Activated T-helper 1 cell treated with anti-CD3 and anti-CD28 coated beads, Interleukin-12 subunit alpha, Interleukin-12 subunit beta, Interleukin-2, Interleukin-4 antibody, amounts not matched to agents 30 ng/mL and 10 ng/mL and 1 ng/mL, durations not matched to agents 14 hours and 24 hours and 36 hours (primary cell): ENCODE measurements around the gene CLINT1. TPM values are rescaled to one million over a fixed set of nuclear protein-coding genes. Genes with fewer than 3 reads are reported as not detected.
A peak's percentile ranks its signal among the peaks of the same experiment; 100 is the strongest.

Experiments used
- DNase-seq: peaks from one replicate; pipeline ENCODE4 v3.0.0; 2021; ENCODE audit warnings: low spot score
- H3K27ac Mint-ChIP-seq: one replicate; pipeline ENCODE4 v1.8.0; 2021; ENCODE audit warnings: mild to moderate bottlenecking, mixed read lengths
- H3K27me3 Mint-ChIP-seq: one replicate; pipeline ENCODE4 v1.8.0; 2022; ENCODE audit warnings: mild to moderate bottlenecking, moderate library complexity, mixed read lengths; ENCODE audit not compliant: insufficient read depth
- H3K36me3 Mint-ChIP-seq: one replicate; pipeline ENCODE4 v1.8.0; 2021; ENCODE audit warnings: low read depth, mixed read lengths
- H3K4me1 Mint-ChIP-seq: one replicate; pipeline ENCODE4 v1.8.0; 2021; ENCODE audit warnings: low read depth, mixed read lengths
- H3K4me3 Mint-ChIP-seq: one replicate; pipeline ENCODE4 v1.8.0; 2021; ENCODE audit warnings: mild to moderate bottlenecking, moderate library complexity, mixed read lengths
- H3K9me3 Mint-ChIP-seq: one replicate; pipeline ENCODE4 v1.8.0; 2021; ENCODE audit warnings: mixed read lengths
- intact Hi-C: fragments of 100-400 bp; cut with micrococcal nuclease; formaldehyde crosslinking; loops from one replicate; pipeline ENCODE4 v1.15.1; 2024
- total RNA-seq: library from RNA; stranded (reverse); gene quantifications from 2 replicates; pipeline ENCODE4 v1.2.3, GENCODE V29; 2022

Gene CLINT1
- total RNA-seq, 1 donor from 2014 or later = 90.5 TPM

DNA sequence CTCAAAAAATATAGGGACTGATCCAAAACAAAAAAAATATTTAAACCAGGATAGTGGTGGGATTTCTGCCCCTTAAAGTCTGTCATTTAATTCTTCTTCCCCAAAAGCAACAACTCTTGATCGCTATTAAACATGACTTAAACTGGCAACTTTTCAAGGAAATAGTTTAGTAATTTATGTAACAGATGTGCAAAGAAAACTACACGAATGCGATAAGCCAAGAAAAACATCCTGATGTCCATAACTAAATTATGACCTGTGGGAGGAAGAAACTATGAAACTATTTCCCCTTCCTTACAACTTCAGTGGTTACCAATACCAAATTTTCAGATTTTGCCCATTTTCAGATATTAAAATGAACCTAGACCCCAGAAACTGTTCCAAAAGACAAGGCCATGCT is 31.5 kb downstream of the CLINT1 start:
- Mint-ChIP-seq H3K9me3 (no peaks in the 10 kb centered on the region), H3K4me1 (peaks cover 24% of the 10 kb centered on the region)

DNA sequence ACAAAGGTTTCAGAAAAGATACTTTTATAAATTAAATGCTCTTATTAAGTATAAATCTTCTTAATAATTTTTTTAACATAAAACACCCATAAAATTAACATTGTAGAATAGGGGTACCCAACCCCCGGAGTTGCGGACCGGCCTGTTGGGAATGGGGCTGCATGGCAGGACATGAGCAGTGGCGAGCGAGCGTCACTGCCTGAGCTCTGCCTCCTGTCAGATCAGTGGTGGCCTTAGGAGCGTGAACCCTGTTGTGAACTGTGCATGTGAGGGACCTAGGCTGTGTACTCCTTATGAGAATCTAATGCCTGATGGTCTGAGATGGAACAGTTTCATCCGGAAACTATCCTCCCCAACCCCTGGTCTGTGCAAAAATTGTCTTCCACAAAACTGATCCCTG is 35.3 kb downstream of the CLINT1 start:
- intact Hi-C loops = no loop called here
- H3K4me1 Mint-ChIP-seq = peaks cover 39% of the 10 kb centered on the region
- peaks cover 9% of the 10 kb centered on the region for H3K36me3 Mint-ChIP-seq
- H3K27me3 Mint-ChIP-seq = no peaks in the 10 kb centered on the region
- H3K4me3 Mint-ChIP-seq = no peak overlapping the region
- H3K27ac Mint-ChIP-seq = no peak overlapping the region
- no peaks in the 10 kb centered on the region for H3K9me3 Mint-ChIP-seq
- DNase-seq = no peak

More for the DNA sequence above, 31.5 kb downstream of the CLINT1 start:
- Mint-ChIP-seq H3K27me3 (no peaks in the 10 kb centered on the region), H3K27ac (no peak overlapping the region), H3K36me3 (peaks cover 6% of the 10 kb centered on the region), H3K4me3 (no peak overlapping the region)
- DNase-seq = no peak
- intact Hi-C loops = no loop called here

- no peak for DNase-seq
- H3K27me3 Mint-ChIP-seq = no peaks in the 10 kb centered on the region
- H3K4me3 Mint-ChIP-seq = no peak overlapping the region
- no peak overlapping the region for H3K27ac Mint-ChIP-seq
- no peaks in the 10 kb centered on the region for H3K9me3 Mint-ChIP-seq
- H3K36me3 Mint-ChIP-seq = peaks cover 6% of the 10 kb centered on the region
- intact Hi-C loops = loop anchor here (1.0 kb wide), 2 partner anchors 36 to 96 kb away; no protein-coding TSS in a partner anchor
- H3K4me1 Mint-ChIP-seq = peaks cover 25% of the 10 kb centered on the region
These were observed 36.9 kb downstream of the CLINT1 start for GRCh38 chr5:157821822-157822622.

DNA sequence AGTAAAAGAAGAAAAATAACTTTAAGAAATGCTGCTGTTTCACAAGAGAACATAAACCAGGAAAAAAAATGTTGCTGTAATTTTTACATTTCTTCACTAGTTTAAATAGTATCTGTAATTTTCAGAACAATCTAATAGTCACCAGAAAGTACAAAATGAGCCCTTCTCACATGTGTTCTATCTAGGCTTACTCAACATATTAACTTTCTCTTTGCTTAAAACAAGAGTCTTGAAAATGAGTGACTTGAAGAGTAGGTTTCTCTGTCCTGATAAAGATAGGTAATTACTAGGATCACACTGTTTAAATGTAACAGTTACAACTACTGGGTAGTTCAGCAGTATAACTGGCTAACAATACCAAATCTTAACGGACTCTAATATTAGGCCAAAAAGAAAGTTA is 37.5 kb downstream of the CLINT1 start:
- Mint-ChIP-seq H3K4me3 (no peak overlapping the region), H3K4me1 (peaks cover 25% of the 10 kb centered on the region), H3K36me3 (peaks cover 6% of the 10 kb centered on the region), H3K27me3 (no peaks in the 10 kb centered on the region), H3K27ac (peak overlapping the region; percentile 40), H3K9me3 (no peaks in the 10 kb centered on the region)
- intact Hi-C loops = loop anchor here (1.0 kb wide), 2 partner anchors 37 to 97 kb away; no protein-coding TSS in a partner anchor
- DNase-seq = no peak

GRCh38 chr5:157820593-157821252 is 38.2 kb downstream of the CLINT1 start:
- peaks cover 25% of the 10 kb centered on the region for H3K4me1 Mint-ChIP-seq
- intact Hi-C loops = loop anchor here (1.0 kb wide), 4 partner anchors 38 to 175 kb away; no protein-coding TSS in a partner anchor

GRCh38 chr5:157819502-157820115 is 39.3 kb downstream of the CLINT1 start:
- Mint-ChIP-seq H3K27me3 (no peaks in the 10 kb centered on the region), H3K4me1 (peaks cover 25% of the 10 kb centered on the region), H3K36me3 (peaks cover 9% of the 10 kb centered on the region), H3K9me3 (no peaks in the 10 kb centered on the region), H3K27ac (peak overlapping the region; percentile 21), H3K4me3 (no peak overlapping the region)
- DNase-seq = no peak
- intact Hi-C loops = loop anchor here (1.0 to 10.0 kb wide), 3 partner anchors 129 to 255 kb away; no protein-coding TSS in a partner anchor

More at GRCh38 chr5:157820593-157821252, 38.2 kb downstream of the CLINT1 start:
- Mint-ChIP-seq H3K27me3 (no peaks in the 10 kb centered on the region), H3K27ac (no peak overlapping the region), H3K4me3 (no peak overlapping the region), H3K9me3 (no peaks in the 10 kb centered on the region), H3K36me3 (peaks cover 6% of the 10 kb centered on the region)
- DNase-seq = no peak

- intact Hi-C loops = loop anchor here (10.0 kb wide), 1 partner anchor 256 kb away; no protein-coding TSS in a partner anchor
- peaks cover 12% of the 10 kb centered on the region for H3K36me3 Mint-ChIP-seq
- H3K4me3 Mint-ChIP-seq = no peak overlapping the region
- peaks cover 25% of the 10 kb centered on the region for H3K4me1 Mint-ChIP-seq
- no peaks in the 10 kb centered on the region for H3K9me3 Mint-ChIP-seq
- H3K27me3 Mint-ChIP-seq = no peaks in the 10 kb centered on the region
- no peak for DNase-seq
- no peak overlapping the region for H3K27ac Mint-ChIP-seq
These were observed 40.6 kb downstream of the CLINT1 start for GRCh38 chr5:157818368-157818767.

GRCh38 chr5:157817928-157818327 is 41.0 kb downstream of the CLINT1 start:
- peaks cover 25% of the 10 kb centered on the region for H3K4me1 Mint-ChIP-seq
- H3K9me3 Mint-ChIP-seq = no peaks in the 10 kb centered on the region
- H3K4me3 Mint-ChIP-seq = no peak overlapping the region
- no peaks in the 10 kb centered on the region for H3K27me3 Mint-ChIP-seq
- no peak overlapping the region for H3K27ac Mint-ChIP-seq
- peaks cover 14% of the 10 kb centered on the region for H3K36me3 Mint-ChIP-seq
- intact Hi-C loops = loop anchor here (2.0 to 10.0 kb wide), 2 partner anchors 55 to 257 kb away; no protein-coding TSS in a partner anchor
- no peak for DNase-seq

DNA sequence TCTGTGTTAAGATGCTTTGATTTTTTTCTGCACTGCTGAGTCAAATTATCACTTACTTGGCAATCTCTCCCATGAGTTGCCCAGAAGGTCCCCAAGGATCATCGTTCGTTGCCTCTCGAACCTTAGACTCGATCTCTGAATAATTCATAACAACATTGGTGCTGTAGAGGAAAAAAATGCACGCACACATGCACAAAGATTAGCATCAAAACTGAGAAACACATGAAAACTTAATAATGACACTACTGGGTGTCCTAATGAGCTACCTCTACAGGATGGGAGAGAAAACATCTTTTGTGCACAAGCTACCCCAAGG is 41.6 kb downstream of the CLINT1 start:
- Mint-ChIP-seq H3K36me3 (peaks cover 16% of the 10 kb centered on the region), H3K27me3 (no peaks in the 10 kb centered on the region), H3K4me3 (no peak overlapping the region), H3K27ac (no peak overlapping the region), H3K4me1 (peaks cover 20% of the 10 kb centered on the region), H3K9me3 (no peaks in the 10 kb centered on the region)
- DNase-seq = no peak
- intact Hi-C loops = loop anchor here (2.0 to 10.0 kb wide), 2 partner anchors 55 to 257 kb away; no protein-coding TSS in a partner anchor

DNA sequence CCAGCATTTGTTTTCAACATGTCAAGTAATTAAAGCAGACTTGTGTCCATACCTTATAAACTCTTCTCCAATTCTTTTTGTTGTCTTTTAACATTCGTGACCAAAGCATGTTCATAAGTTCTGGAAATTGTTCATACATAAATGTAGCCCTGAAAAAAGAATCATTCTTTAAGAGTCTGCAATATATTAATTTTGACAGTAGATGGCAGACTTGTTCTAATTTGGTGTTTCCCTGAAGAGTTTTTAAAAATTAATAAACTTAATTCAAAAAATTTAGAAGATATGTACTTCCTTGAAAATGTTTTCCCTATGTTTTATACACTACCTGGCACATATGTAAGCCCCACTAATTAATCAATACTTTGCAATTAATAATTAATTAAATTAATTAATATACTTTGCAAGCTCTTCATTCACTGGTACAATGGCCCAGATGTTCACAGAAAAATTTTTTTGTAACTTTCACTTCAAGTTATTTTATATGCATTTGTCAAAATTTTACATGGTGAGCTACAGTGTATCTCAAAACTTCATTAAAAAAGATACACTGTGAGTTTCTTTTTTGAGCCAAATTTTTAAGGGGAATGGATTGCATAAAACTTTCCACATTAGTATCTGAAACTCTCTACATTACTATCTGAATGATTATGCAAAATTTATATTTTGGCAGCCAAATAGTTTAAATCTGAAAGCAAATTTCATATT is 42.1 kb downstream of the CLINT1 start:
- Mint-ChIP-seq H3K36me3 (peaks cover 16% of the 10 kb centered on the region), H3K4me1 (peaks cover 15% of the 10 kb centered on the region), H3K27ac (no peak overlapping the region), H3K9me3 (no peaks in the 10 kb centered on the region), H3K4me3 (no peak overlapping the region), H3K27me3 (no peaks in the 10 kb centered on the region)
- intact Hi-C loops = loop anchor here (1.0 to 10.0 kb wide), 5 partner anchors 54 to 258 kb away; no protein-coding TSS in a partner anchor
- no peak for DNase-seq

GRCh38 chr5:157812086-157812485 is 46.9 kb downstream of the CLINT1 start:
- Mint-ChIP-seq H3K27ac (no peak overlapping the region), H3K36me3 (peaks cover 30% of the 10 kb centered on the region), H3K9me3 (no peaks in the 10 kb centered on the region), H3K27me3 (no peaks in the 10 kb centered on the region), H3K4me3 (no peak overlapping the region), H3K4me1 (peaks cover 6% of the 10 kb centered on the region)
- DNase-seq = no peak
- intact Hi-C loops = loop anchor here (10.0 kb wide), 1 partner anchor 263 kb away; no protein-coding TSS in a partner anchor

- intact Hi-C loops = no loop called here
- H3K4me3 Mint-ChIP-seq = no peak overlapping the region
- H3K9me3 Mint-ChIP-seq = no peaks in the 10 kb centered on the region
- DNase-seq = no peak
- H3K4me1 Mint-ChIP-seq = peaks cover 6% of the 10 kb centered on the region
- peaks cover 47% of the 10 kb centered on the region for H3K36me3 Mint-ChIP-seq
- no peaks in the 10 kb centered on the region for H3K27me3 Mint-ChIP-seq
- no peak overlapping the region for H3K27ac Mint-ChIP-seq
These were observed 50.9 kb downstream of the CLINT1 start for GRCh38 chr5:157808043-157808442.
